Colonic mucosa (tissue), 4 donors: Measurements from ENCODE around the gene CDC73. TPM values are rescaled to one million over a fixed set of nuclear protein-coding genes. Genes with fewer than 3 reads are reported as not detected.

Experiments used
- DNase-seq: peaks from one replicate; pipeline ENCODE4 v3.0.0-alpha.2; 2020
- H3K27ac ChIP-seq: fragments of 200-600 bp; one replicate; pipeline ENCODE4 v1.8.0; 2021
- H3K27me3 ChIP-seq: fragments of 200-600 bp; one replicate; pipeline ENCODE4 v1.8.0; 2021
- H3K36me3 ChIP-seq: fragments of 200-600 bp; one replicate; pipeline ENCODE4 v1.8.0; 2021
- H3K4me1 ChIP-seq: fragments of 200-600 bp; one replicate; pipeline ENCODE4 v1.8.0; 2021; ENCODE audit warnings: mild to moderate bottlenecking
- H3K4me3 ChIP-seq: fragments of 200-600 bp; one replicate; pipeline ENCODE4 v1.8.0; 2021
- H3K9ac ChIP-seq, 2 donors: one replicate each; pipeline ENCODE4 v1.7.0; 2013; ENCODE audit warnings: control low read depth in 2 of 2, low read depth in 2 of 2, low read length in 2 of 2
- H3K9me3 ChIP-seq: fragments of 200-600 bp; one replicate; pipeline ENCODE4 v1.8.0; 2021
- CTCF ChIP-seq: fragments of 200-600 bp; IDR thresholded peaks from one replicate; pipeline ENCODE4 v1.8.0; 2022; ENCODE audit warnings: antibody characterized with exemption, mild to moderate bottlenecking
- intact Hi-C: fragments of 100-400 bp; cut with DNase I; formaldehyde crosslinking; loops from one replicate; pipeline ENCODE4 v1.14.1; 2022
- total RNA-seq, 2 donors: library from RNA; stranded (reverse); fragmentation: NEBNext Ultra II Directional in 1 of 2; extraction: Animal tissue kit (Norgen Biotek cat#: 25700) in 1 of 2; gene quantifications; one replicate each; pipeline ENCODE4 v1.2.1, GENCODE V29; 2021
- donor health status: healthy.
- donor health status: DM: no; HTN: no; CAD: no.
- donor health status: DM: no; HTN: no; CAD: no.

Gene CDC73
- total RNA-seq, 2 donors from 2014 or later, result 45.3 to 49.1 TPM

GRCh38 chr1:193103759-193104501, 17.9 kb upstream of the CDC73 start:
- intact Hi-C loops, result loop anchor here (5.0 kb wide), 1 partner anchor 37 kb away; no protein-coding TSS in a partner anchor
- TF ChIP-seq CTCF, result no peak

GRCh38 chr1:193104502-193104906, 17.3 kb upstream of the CDC73 start:
- Histone ChIP-seq H3K27me3 (no peaks in the 10 kb centered on the region), H3K9me3 (no peaks in the 10 kb centered on the region), H3K4me1 (no peaks in the 10 kb centered on the region), H3K9ac (peak overlapping the region; percentile 84 to 86), H3K36me3 (no peaks in the 10 kb centered on the region), H3K27ac (peak overlapping the region; percentile 95), H3K4me3 (peak overlapping the region; percentile 87)
- DNase-seq, result peak; percentile 58
- TF ChIP-seq CTCF, result no peak
- intact Hi-C loops, result loop anchor here (5.0 kb wide), 1 partner anchor 37 kb away; no protein-coding TSS in a partner anchor

More at GRCh38 chr1:193103759-193104501, 17.9 kb upstream of the CDC73 start:
- Histone ChIP-seq H3K4me1 (no peaks in the 10 kb centered on the region), H3K9me3 (no peaks in the 10 kb centered on the region), H3K27me3 (no peaks in the 10 kb centered on the region), H3K27ac (peak overlapping the region; percentile 95), H3K9ac (peak overlapping the region; percentile 84 to 86), H3K36me3 (no peaks in the 10 kb centered on the region), H3K4me3 (peak overlapping the region; percentile 87)
- DNase-seq, result no peak

DNA sequence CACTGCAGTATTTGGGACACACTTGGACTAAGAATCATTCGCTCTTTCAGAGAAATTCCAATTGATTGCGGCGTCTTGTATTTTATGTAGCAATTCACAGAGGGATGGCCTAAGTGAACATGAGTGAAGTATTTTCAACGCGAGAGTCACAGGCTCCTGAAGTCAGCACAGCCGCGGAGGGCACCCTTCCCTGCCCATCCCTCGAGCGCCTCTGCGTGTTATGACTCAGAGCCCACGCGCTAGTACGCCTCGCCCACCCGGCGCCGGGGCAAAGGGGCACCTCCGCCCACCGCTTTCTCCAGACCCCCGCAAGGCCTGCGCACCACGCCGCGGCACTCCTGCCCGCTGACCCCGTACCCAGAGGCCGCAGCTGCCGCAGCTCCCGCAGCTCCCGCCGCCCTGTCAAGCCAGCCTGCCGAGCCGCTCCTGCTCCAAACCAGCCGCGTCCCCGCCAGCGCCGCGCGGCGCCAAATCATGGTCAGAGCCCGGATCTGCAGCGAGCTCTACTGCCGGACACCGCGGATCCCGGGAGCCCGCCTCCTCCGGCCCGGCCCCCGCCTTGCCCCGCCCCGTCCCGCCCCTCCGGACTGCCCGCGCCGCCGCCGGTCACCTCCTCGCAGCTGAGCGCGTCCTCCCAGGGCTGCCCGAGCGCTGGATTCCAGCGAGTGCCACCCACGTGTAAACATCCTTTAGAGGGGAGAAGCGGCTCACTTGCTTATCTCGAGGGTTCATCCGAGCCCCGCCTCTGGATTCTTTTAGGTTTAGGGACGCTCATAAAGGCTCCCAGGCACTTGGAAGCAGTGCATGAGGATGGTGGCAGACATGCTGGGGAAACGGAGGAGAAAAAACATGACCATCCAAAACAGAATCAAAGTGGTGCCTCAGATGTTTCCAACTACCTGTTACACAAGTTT, 16.7 kb upstream of the CDC73 start, which contains the start of gene GLRX2:
Gene GLRX2, minus strand, starts transcription at position 508 of the 914 bp plus-strand sequence. Its CDS starts 32 bp downstream, at position 476.
- peak within 1 kb of the TSS; percentile 84 to 86 for H3K9ac ChIP-seq
- H3K27ac ChIP-seq, result peak within 1 kb of the TSS; percentile 95
- no peaks in the 10 kb centered on the region for H3K4me1 ChIP-seq
- peak; percentile 89 for DNase-seq
- peak within 1 kb of the TSS; percentile 87 for H3K4me3 ChIP-seq
- intact Hi-C loops, result loop anchor here (5.0 kb wide), 1 partner anchor 38 kb away; no protein-coding TSS in a partner anchor
- no peaks in the 10 kb centered on the region for H3K36me3 ChIP-seq
- TF ChIP-seq CTCF, result no peak
- no peaks in the 10 kb centered on the region for H3K9me3 ChIP-seq
- no peaks in the 10 kb centered on the region for H3K27me3 ChIP-seq

DNA sequence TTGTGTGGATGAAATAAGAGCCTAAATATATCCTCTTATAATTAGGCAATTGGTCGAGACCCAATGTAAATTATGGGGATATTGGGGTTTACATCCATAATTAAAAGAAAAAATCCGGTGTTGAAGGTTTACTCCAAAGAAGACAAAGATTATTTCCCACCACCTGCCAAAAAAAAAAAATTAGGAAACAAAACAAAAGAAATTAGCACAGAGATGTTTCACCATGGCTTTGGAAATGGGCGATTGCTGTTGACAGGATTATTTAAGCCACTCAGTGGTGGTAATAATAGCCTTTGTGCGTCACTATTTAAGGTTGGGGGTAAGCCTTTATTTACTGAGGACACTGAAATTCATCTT, 16.0 kb upstream of the CDC73 start:
- peak overlapping the region; percentile 95 for H3K27ac ChIP-seq
- no peak for DNase-seq
- no peak for TF ChIP-seq CTCF
- intact Hi-C loops, result no loop called here
- no peaks in the 10 kb centered on the region for H3K27me3 ChIP-seq
- no peaks in the 10 kb centered on the region for H3K36me3 ChIP-seq
- H3K4me3 ChIP-seq, result peak overlapping the region; percentile 87
- peak overlapping the region; percentile 84 to 86 for H3K9ac ChIP-seq
- H3K4me1 ChIP-seq, result no peaks in the 10 kb centered on the region
- no peaks in the 10 kb centered on the region for H3K9me3 ChIP-seq

DNA sequence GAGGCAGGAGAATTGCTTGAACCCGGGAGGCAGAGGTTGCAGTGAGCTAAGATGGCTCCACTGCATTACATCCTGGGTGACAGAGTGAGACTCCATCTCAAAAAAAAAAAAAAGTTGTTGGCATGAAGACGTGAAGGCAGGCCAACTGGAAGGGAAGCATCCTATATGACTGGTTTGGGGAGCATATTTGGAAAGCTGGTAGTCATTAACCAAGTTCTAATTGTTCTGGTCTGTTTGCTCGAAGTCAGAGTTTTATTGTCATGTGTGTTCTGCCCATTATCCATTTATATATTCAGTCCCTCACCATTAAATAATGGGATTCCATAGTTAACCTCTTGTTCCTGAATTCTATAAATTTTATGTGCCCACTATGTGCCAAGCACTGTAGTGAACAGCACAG, 13.4 kb upstream of the CDC73 start:
- no peak for TF ChIP-seq CTCF
- intact Hi-C loops, result no loop called here

More for the DNA sequence above, 13.4 kb upstream of the CDC73 start:
- Histone ChIP-seq H3K9ac (no peak overlapping the region), H3K4me1 (no peaks in the 10 kb centered on the region), H3K27me3 (no peaks in the 10 kb centered on the region), H3K36me3 (no peaks in the 10 kb centered on the region), H3K9me3 (no peaks in the 10 kb centered on the region), H3K4me3 (no peak overlapping the region), H3K27ac (no peak overlapping the region)
- DNase-seq, result no peak
